Naive B cell (primary cell): ENCODE data around the gene PGRMC1. TPM values are rescaled to one million over a fixed set of nuclear protein-coding genes. Genes with fewer than 3 reads are reported as not detected.

Experiments used
- ATAC-seq, 2 donors: fragments of 150-1000 bp; cut with Tn5 transposase; 2 replicates each; pipeline ENCODE4 v1.10.0; 2021; ENCODE audit warnings: low read depth in 2 of 2, mild to moderate bottlenecking in 2 of 2, moderate library complexity in 2 of 2
- DNase-seq: peaks from one replicate; pipeline ENCODE4 v3.0.0; 2022
- H3K27ac Mint-ChIP-seq, 6 donors: one replicate each; pipeline ENCODE4 v1.8.0; 2020 to 2022; ENCODE audit warnings: mild to moderate bottlenecking in 6 of 6, mixed read lengths in 6 of 6, moderate library complexity in 5 of 6, inconsistent platforms in 2 of 6
- H3K27me3 Mint-ChIP-seq, 3 donors: one replicate each; pipeline ENCODE4 v1.8.0; 2021 to 2022; ENCODE audit warnings: mixed read lengths in 3 of 3, mild to moderate bottlenecking in 1 of 3
- H3K36me3 Mint-ChIP-seq, 2 donors: one replicate each; pipeline ENCODE4 v1.8.0; 2020 to 2022; ENCODE audit warnings: mixed read lengths in 2 of 2, inconsistent platforms in 1 of 2, mild to moderate bottlenecking in 1 of 2
- H3K4me1 Mint-ChIP-seq, 3 donors: one replicate each; pipeline ENCODE4 v1.8.0; 2020 to 2022; ENCODE audit warnings: mixed read lengths in 3 of 3, inconsistent platforms in 1 of 3, mild to moderate bottlenecking in 1 of 3, moderate library complexity in 1 of 3
- H3K4me3 Mint-ChIP-seq, 8 donors: one replicate each; pipeline ENCODE4 v1.8.0; 2020 to 2022; ENCODE audit warnings: mild to moderate bottlenecking in 8 of 8, mixed read lengths in 8 of 8, moderate library complexity in 8 of 8, inconsistent platforms in 2 of 8
- H3K9me3 Mint-ChIP-seq, 7 donors: one replicate each; pipeline ENCODE4 v1.8.0; 2020 to 2022; ENCODE audit warnings: mixed read lengths in 7 of 7, mild to moderate bottlenecking in 5 of 7, inconsistent platforms in 2 of 7, moderate library complexity in 1 of 7
- polyA plus RNA-seq, 6 donors: library from polyadenylated mRNA; unstranded; fragments of 300-500 nt; fragmentation: Illumina TruSeq; gene quantifications; one replicate each; pipeline ENCODE4 v1.2.3, GENCODE V29; 2021; ENCODE audit warnings: low read depth in 6 of 6

PGRMC1 gene
- polyA plus RNA-seq, 6 donors from 2014 or later: 7.1 to 14.9 (median 10.8) TPM

DNA sequence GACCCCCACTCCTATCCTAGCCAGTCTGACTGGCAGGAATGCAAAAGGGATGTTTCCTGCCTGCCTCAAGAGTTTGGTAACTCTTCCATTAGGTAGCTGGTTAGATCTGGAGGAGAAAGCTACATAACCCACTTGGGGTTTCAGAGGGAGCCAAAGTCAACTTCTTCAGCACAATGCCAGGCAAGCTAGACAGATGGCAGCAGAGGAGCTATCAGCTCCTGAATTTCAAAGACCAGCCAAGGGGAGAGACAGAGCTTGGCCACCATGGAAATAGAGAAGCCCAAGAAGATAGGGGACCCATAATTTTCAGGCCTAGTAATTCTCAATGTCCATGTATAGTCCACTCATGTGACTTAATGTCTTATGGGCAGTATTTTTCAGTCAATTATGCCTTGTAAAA, 56.4 kb downstream of the PGRMC1 start:
- no peak overlapping the region for H3K4me3 Mint-ChIP-seq
- no peaks in the 10 kb centered on the region for H3K36me3 Mint-ChIP-seq
- ATAC-seq (no peak), DNase-seq (no peak)
- H3K27ac Mint-ChIP-seq: no peak overlapping the region
- peaks cover 0 to 14% (median 8%) of the 10 kb centered on the region in 3 donors for H3K27me3 Mint-ChIP-seq
- no peaks in the 10 kb centered on the region for H3K4me1 Mint-ChIP-seq
- peaks cover 0 to 8% (median 0%) of the 10 kb centered on the region in 7 donors for H3K9me3 Mint-ChIP-seq

Other genes with a start within 250 kb of the PGRMC1 start
- gene CT47C1, start 163.3 kb upstream of the PGRMC1 start, polyA plus RNA-seq: not detected
- gene KIAA1210, start 108.5 kb upstream of the PGRMC1 start, polyA plus RNA-seq: not detected
- 10 to 100 TPM in 5 of 6 donors, 1 to 10 TPM in 1; 9.3 to 15.3 (median 12.5) TPM for gene SLC25A43, start 163.1 kb downstream of the PGRMC1 start, polyA plus RNA-seq
- 100 to 1,000 TPM; 309 to 601 (median 346) TPM for gene SLC25A5, start 232.2 kb downstream of the PGRMC1 start, polyA plus RNA-seq